ENCODE results near the gene MORN1.

Gene MORN1

DNA sequence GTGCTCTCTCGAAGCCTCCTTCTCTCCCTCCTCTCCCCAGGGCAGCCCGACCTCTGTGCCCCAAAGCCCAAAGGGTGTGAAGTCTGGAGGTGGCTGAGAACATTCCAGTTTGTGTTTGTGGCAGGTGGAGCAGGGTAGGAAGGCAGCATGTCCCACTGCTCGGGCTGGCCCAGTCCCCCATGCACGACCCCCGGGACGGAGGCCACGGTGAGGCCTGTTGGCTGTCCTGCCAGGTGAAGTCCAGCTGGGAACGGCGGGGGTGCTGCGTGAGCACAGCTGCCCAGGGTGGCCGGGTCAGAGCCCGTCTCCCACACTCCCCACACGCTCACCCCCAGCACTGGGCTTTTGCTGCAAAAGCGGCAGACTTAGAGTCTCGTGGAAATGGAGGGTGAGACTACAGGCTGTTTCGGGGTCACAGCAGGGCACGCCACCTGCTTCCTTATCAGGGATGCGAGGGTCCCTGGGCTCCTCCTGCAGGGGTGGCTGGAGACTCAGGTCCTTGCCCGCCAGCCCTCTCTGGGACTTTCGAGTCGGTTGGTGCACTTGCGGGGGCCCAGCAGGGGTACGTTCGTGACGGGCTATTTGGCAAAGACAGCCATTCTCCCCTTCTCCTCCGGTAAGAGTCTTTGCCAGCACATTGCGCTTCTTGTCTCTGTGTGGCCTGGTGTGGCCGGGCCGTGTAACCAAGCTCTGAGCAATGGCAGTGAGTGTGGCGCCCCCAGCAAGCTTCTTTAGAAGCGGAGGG is 40.3 kb downstream of the MORN1 start:
- H3K4me1 ChIP-seq (ENCODE audit: insufficient read depth, low read length), result peaks cover 20% of the 10 kb centered on the region
- no peaks in the 10 kb centered on the region for H3K9me3 ChIP-seq (ENCODE audit: low read length)
- no peak overlapping the region for H3K4me3 ChIP-seq (ENCODE audit: low read length)
- H3K36me3 ChIP-seq (ENCODE audit: insufficient read depth, low read length), result no peaks in the 10 kb centered on the region
- H2AFZ ChIP-seq (ENCODE audit: low read depth, low read length), result no peak overlapping the region
- no peaks in the 10 kb centered on the region for H3K27me3 ChIP-seq (ENCODE audit: insufficient read depth, low read length)

GRCh38 chr1:2350501-2350900 is 40.9 kb downstream of the MORN1 start:
- Histone ChIP-seq H3K36me3 (ENCODE audit: insufficient read depth, low read length) (no peaks in the 10 kb centered on the region), H3K27me3 (ENCODE audit: insufficient read depth, low read length) (no peaks in the 10 kb centered on the region), H3K4me3 (ENCODE audit: low read length) (no peak overlapping the region), H3K4me1 (ENCODE audit: insufficient read depth, low read length) (peaks cover 20% of the 10 kb centered on the region), H3K9me3 (ENCODE audit: low read length) (no peaks in the 10 kb centered on the region), H2AFZ (ENCODE audit: low read depth, low read length) (no peak overlapping the region)

DNA sequence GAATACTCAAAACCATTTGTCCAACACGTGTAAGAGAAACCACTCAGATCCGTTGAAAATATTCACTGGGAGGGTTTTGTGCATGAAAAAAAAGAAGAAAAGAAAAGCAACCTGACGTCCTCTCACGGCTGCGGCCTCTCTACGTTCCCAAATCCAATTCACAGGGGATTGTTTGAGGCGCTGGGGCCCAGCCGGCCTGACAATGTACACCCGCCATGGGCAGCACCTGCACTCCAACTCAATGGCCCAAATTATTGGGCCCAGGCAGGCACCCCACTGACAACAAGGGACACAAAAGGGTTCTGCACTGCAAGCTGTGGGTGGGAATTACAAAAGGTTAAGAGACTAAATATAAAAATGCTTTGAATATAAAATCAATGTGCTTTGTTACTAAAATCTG is 41.5 kb downstream of the MORN1 start:
- Histone ChIP-seq H3K9me3 (ENCODE audit: low read length) (no peaks in the 10 kb centered on the region), H3K4me3 (ENCODE audit: low read length) (no peak overlapping the region), H3K4me1 (ENCODE audit: insufficient read depth, low read length) (peaks cover 20% of the 10 kb centered on the region), H2AFZ (ENCODE audit: low read depth, low read length) (no peak overlapping the region), H3K27me3 (ENCODE audit: insufficient read depth, low read length) (no peaks in the 10 kb centered on the region), H3K36me3 (ENCODE audit: insufficient read depth, low read length) (no peaks in the 10 kb centered on the region)

GRCh38 chr1:2348346-2349325 is 42.7 kb downstream of the MORN1 start:
- Histone ChIP-seq H3K4me3 (ENCODE audit: low read length) (no peak overlapping the region), H3K9me3 (ENCODE audit: low read length) (no peaks in the 10 kb centered on the region), H3K27me3 (ENCODE audit: insufficient read depth, low read length) (no peaks in the 10 kb centered on the region)

DNA sequence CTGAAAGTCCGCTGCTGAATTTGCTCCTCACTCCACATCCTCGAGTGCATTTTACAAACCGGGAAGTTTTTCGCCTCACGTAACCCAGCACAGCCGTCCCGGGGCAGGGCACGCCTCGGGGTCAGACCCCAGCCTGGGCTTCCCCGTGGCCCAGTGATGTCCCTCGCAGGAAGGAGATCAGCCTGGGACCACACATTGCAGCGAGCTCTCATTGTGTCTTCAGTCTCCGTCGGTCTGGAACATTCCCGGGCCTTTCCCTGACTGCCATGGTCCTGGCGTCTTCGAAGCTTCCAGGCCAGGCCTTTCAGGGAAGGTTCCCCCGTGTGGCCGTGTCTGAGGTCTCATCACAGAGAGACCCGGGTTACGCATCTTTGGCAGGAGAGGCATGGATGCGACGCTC is 43.5 kb downstream of the MORN1 start:
- Histone ChIP-seq H3K4me1 (ENCODE audit: insufficient read depth, low read length) (peaks cover 20% of the 10 kb centered on the region), H3K4me3 (ENCODE audit: low read length) (no peak overlapping the region), H3K9me3 (ENCODE audit: low read length) (no peaks in the 10 kb centered on the region), H2AFZ (ENCODE audit: low read depth, low read length) (no peak overlapping the region), H3K36me3 (ENCODE audit: insufficient read depth, low read length) (no peaks in the 10 kb centered on the region), H3K27me3 (ENCODE audit: insufficient read depth, low read length) (no peaks in the 10 kb centered on the region)

More at GRCh38 chr1:2348346-2349325, 42.7 kb downstream of the MORN1 start:
- Histone ChIP-seq H3K36me3 (ENCODE audit: insufficient read depth, low read length) (no peaks in the 10 kb centered on the region), H2AFZ (ENCODE audit: low read depth, low read length) (no peak overlapping the region), H3K4me1 (ENCODE audit: insufficient read depth, low read length) (peaks cover 20% of the 10 kb centered on the region)

DNA sequence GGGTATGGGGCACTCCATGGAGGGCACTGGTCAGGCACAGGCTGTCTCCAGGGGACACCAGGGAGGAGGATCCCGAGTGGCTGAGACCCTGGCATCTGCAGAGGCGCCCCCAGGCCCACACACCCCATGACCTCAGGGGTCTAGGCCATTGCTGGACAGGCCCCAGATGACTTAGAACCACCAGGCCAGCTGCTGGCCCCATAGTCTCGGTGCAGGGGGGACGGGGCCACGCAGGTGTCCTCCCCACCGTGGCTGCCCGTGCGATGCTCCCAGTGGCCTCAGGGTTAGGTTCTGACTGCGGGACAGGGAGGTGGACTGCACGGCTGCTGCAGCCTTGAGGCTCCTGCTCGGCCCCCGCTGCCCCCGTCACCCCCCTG is 44.0 kb downstream of the MORN1 start:
- Histone ChIP-seq H3K9me3 (ENCODE audit: low read length) (no peaks in the 10 kb centered on the region), H3K27me3 (ENCODE audit: insufficient read depth, low read length) (no peaks in the 10 kb centered on the region), H3K4me1 (ENCODE audit: insufficient read depth, low read length) (peaks cover 20% of the 10 kb centered on the region), H3K36me3 (ENCODE audit: insufficient read depth, low read length) (no peaks in the 10 kb centered on the region), H2AFZ (ENCODE audit: low read depth, low read length) (no peak overlapping the region), H3K4me3 (ENCODE audit: low read length) (no peak overlapping the region)

GRCh38 chr1:2346691-2347408 is 44.5 kb downstream of the MORN1 start:
- Histone ChIP-seq H2AFZ (ENCODE audit: low read depth, low read length) (no peak overlapping the region), H3K4me3 (ENCODE audit: low read length) (no peak overlapping the region), H3K9me3 (ENCODE audit: low read length) (no peaks in the 10 kb centered on the region)

GRCh38 chr1:2345297-2346075 is 45.9 kb downstream of the MORN1 start:
- Histone ChIP-seq H3K4me1 (ENCODE audit: insufficient read depth, low read length) (peaks cover 17% of the 10 kb centered on the region), H3K9me3 (ENCODE audit: low read length) (no peaks in the 10 kb centered on the region)

More at GRCh38 chr1:2346691-2347408, 44.5 kb downstream of the MORN1 start:
- Histone ChIP-seq H3K27me3 (ENCODE audit: insufficient read depth, low read length) (no peaks in the 10 kb centered on the region), H3K4me1 (ENCODE audit: insufficient read depth, low read length) (peaks cover 20% of the 10 kb centered on the region), H3K36me3 (ENCODE audit: insufficient read depth, low read length) (no peaks in the 10 kb centered on the region)

DNA sequence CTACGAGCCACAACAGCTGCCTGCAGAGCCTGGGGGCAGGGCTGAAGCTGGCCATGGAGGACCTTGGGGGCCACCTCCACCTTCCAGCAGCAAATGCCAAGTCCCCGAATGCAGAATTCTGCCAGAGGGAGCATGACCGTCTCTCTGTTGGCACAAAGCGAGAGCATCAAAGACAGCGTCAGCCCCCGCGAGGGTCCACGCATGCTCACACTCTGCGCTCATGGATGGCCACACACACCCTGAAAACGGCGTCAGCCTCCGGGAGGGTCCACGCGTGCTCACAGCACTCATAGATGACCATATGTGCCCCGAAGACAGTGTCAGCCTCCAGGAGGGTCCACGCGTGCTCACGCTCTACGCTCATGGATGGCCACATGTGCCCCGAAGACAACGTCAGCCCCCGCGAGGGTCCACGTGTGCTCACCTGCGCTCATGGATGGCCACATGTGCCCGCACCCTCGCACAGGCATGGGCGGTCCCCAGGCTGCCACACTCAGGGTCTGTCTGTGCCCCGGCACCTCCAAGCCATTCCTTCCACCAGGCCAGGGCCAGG is 46.5 kb downstream of the MORN1 start:
- H3K4me3 ChIP-seq (ENCODE audit: low read length), result no peak overlapping the region
- peaks cover 11% of the 10 kb centered on the region for H3K4me1 ChIP-seq (ENCODE audit: insufficient read depth, low read length)
- H2AFZ ChIP-seq (ENCODE audit: low read depth, low read length), result no peak overlapping the region
- no peaks in the 10 kb centered on the region for H3K27me3 ChIP-seq (ENCODE audit: insufficient read depth, low read length)
- no peaks in the 10 kb centered on the region for H3K9me3 ChIP-seq (ENCODE audit: low read length)
- H3K36me3 ChIP-seq (ENCODE audit: insufficient read depth, low read length), result no peaks in the 10 kb centered on the region

More at GRCh38 chr1:2345297-2346075, 45.9 kb downstream of the MORN1 start:
- Histone ChIP-seq H3K4me3 (ENCODE audit: low read length) (no peak overlapping the region), H3K36me3 (ENCODE audit: insufficient read depth, low read length) (no peaks in the 10 kb centered on the region), H3K27me3 (ENCODE audit: insufficient read depth, low read length) (no peaks in the 10 kb centered on the region), H2AFZ (ENCODE audit: low read depth, low read length) (no peak overlapping the region)

DNA sequence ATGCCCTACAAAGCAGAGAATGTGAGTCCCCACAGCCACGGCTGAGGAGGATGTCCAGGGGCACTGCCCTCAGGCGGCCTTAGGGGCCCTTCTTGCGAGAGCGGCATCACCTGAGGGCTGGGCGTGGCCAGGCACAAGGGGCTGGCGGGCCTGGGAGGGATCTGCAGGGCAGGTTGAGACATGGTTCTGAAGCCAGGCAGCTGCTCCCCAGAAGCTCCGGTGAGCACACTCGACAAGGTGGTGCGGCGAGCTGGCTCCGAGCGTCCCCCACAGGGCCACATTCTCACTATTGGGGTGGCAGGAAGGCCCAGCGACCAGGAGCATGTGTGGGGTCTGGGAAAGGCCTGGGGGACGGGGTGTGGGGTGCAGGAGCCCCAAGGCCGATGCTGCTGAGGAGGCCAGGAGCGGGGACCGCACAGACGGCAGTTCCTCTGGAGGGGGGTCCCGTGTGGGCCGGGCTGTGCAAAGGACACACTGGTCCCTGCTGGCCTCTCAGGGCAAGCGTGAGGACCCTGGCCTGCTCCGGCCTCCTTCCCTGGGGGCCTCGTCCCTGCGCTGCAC is 47.2 kb downstream of the MORN1 start:
- Histone ChIP-seq H3K36me3 (ENCODE audit: insufficient read depth, low read length) (no peaks in the 10 kb centered on the region), H3K4me1 (ENCODE audit: insufficient read depth, low read length) (peaks cover 5% of the 10 kb centered on the region), H3K27me3 (ENCODE audit: insufficient read depth, low read length) (no peaks in the 10 kb centered on the region), H3K4me3 (ENCODE audit: low read length) (no peak overlapping the region), H2AFZ (ENCODE audit: low read depth, low read length) (no peak overlapping the region), H3K9me3 (ENCODE audit: low read length) (no peaks in the 10 kb centered on the region)

DNA sequence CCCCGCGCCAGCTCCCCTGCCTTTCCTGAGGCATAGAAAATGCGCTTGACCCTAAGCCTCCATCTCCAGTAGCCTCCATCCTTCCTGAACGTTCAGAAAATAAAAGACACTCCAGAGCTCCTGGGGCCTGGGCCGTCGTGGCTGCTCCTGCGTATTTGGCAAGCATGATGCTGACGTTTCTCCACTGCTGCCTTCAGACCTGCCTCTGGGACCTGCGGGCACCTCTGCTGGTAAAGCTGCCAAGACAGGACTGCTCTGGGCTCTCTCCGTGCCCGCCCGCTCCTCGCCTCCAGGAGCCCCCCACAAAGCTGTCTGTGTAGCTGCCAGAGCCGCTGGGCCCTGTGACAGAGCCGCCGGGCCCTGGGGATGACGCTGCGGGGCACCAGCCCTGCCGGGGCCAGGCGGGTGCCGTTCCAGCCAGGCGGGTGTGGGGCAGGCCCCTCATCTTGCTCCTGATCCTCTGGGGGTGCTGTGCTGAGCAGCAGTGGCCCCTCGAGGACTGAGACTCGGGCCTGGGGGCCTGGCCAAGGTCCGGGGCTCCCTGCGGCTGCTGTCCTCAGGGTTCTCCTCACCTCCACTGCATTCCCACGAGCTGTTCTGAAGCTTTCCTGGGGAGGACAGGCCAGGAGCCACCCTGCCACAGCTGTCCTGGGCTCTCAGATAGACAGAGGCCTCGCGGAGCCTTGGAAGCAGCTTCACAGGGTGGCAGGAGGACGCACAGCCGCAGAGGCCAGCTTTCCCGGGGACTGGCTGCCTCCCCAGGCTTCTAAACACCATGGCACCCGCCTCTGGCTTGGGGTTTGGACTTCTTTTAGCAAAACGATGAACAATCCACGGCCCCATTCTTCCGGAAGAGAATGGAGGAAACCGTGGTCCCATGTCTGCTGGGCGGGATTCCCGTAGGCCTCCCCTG is 48.1 kb downstream of the MORN1 start:
- no peaks in the 10 kb centered on the region for H3K27me3 ChIP-seq (ENCODE audit: insufficient read depth, low read length)
- H2AFZ ChIP-seq (ENCODE audit: low read depth, low read length), result no peak overlapping the region
- H3K4me3 ChIP-seq (ENCODE audit: low read length), result no peak overlapping the region
- H3K9me3 ChIP-seq (ENCODE audit: low read length), result no peaks in the 10 kb centered on the region
- no peaks in the 10 kb centered on the region for H3K36me3 ChIP-seq (ENCODE audit: insufficient read depth, low read length)
- H3K4me1 ChIP-seq (ENCODE audit: insufficient read depth, low read length), result no peaks in the 10 kb centered on the region
